Fibroblast of lung (primary cell): ENCODE results near the gene SYPL1.

ENCODE experiments used
- CTCF ChIP-seq, 2 donors: IDR thresholded peaks in 1 of 2; conservative IDR thresholded peaks in 1 of 2; 1 replicate in 1 of 2; 2 replicates in 1 of 2; pipeline ENCODE4 v1.5.1; 2011 to 2012; ENCODE audit warnings: low read length in 2 of 2, control low read depth in 1 of 2, inconsistent platforms in 1 of 2, low read depth in 1 of 2, mild to moderate bottlenecking in 1 of 2
- EZH2 ChIP-seq: IDR thresholded peaks from 2 replicates; pipeline ENCODE4 v1.5.1; 2012; ENCODE audit warnings: low read length, control low read depth, mild to moderate bottlenecking; ENCODE audit errors: missing control alignments

GRCh38 chr7:106151459-106152312 is 39.6 kb upstream of the SYPL1 start:
- no peak for TF ChIP-seq CTCF (conservative IDR thresholded peaks at IDR 0.05 in 1 of 2, IDR thresholded peaks at IDR 0.05 in 1 of 2; ENCODE audit: low read depth in 1 of 2, low read length in 2 of 2)
- TF ChIP-seq EZH2 = no peak
